Cardiac muscle cell (in vitro differentiated cells and primary cell): ENCODE measurements around the gene JAKMIP2. TPM values are rescaled to one million over a fixed set of nuclear protein-coding genes. Genes with fewer than 3 reads are reported as not detected.

Experiments used
- DNase-seq, 2 donors: peaks; one replicate each; pipeline versions ENCODE4 v3.0.0 to v3.0.0-alpha.2; 2010 to 2017; ENCODE audit warnings: low read depth in 1 of 2, low spot score in 1 of 2
- H3K27ac ChIP-seq: fragments of 200-600 bp; sonication (generic); 2 replicates; pipeline ENCODE4 v1.5.1; 2016
- H3K27me3 ChIP-seq: fragments of 200-600 bp; sonication (generic); 2 replicates; pipeline ENCODE4 v1.6.0; 2016; ENCODE audit warnings: control low read depth
- H3K36me3 ChIP-seq: fragments of 200-600 bp; sonication (generic); 2 replicates; pipeline ENCODE4 v1.5.1; 2016; ENCODE audit warnings: control low read depth
- H3K4me1 ChIP-seq: fragments of 200-600 bp; sonication (generic); 2 replicates; pipeline ENCODE4 v1.8.1; 2017; ENCODE audit warnings: low read depth, mild to moderate bottlenecking, mixed run types
- H3K4me3 ChIP-seq: fragments of 200-600 bp; sonication (generic); 2 replicates; pipeline ENCODE4 v1.5.1; 2016; ENCODE audit warnings: mild to moderate bottlenecking
- H3K9me3 ChIP-seq: fragments of 200-600 bp; sonication (generic); 2 replicates; pipeline ENCODE4 v1.5.1; 2017; ENCODE audit warnings: low read depth, mild to moderate bottlenecking, control low read depth
- polyA plus RNA-seq: library from polyadenylated mRNA; unstranded; fragments of >200 nt; fragmentation: Nextera tagmentation; extraction: Ambion mirVana; gene quantifications from 2 replicates; pipeline ENCODE4 v1.2.1, GENCODE V29; 2016
- total RNA-seq: library from RNA; depleted of rRNA; stranded (reverse); fragments of >200 nt; gene quantifications from 2 replicates; pipeline ENCODE4 v1.2.3, GENCODE V29; 2016
- TF ChIP-seq, protein P1 (sequence below): IDR thresholded peaks from 2 replicates; pipeline ENCODE4 v1.5.1; 2012; ENCODE audit warnings: low read depth, mild to moderate bottlenecking, low read length

The JAKMIP2 gene
- total and polyA plus RNA-seq, 2 experiments from 2014 or later = 14.5 to 15.9 TPM

DNA sequence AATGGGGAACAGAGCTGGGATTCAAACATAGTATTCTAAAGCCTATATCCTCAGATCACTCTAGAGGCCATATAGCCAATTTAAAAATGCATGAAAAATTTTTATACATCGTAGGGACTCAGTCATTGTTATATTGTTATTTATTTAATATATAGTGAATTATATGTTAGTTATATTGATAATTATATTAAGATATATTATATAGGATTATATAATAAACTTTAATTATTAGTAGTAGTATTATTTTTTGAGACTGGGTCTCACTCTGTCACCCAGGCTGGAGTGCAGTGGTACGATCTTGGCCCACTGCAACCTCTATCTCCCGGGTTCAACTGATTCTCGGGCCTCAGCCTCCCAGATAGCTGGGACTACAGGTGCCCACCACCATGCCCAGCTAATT is 206.9 kb downstream of the JAKMIP2 start:
- TF ChIP-seq, protein P1, sequence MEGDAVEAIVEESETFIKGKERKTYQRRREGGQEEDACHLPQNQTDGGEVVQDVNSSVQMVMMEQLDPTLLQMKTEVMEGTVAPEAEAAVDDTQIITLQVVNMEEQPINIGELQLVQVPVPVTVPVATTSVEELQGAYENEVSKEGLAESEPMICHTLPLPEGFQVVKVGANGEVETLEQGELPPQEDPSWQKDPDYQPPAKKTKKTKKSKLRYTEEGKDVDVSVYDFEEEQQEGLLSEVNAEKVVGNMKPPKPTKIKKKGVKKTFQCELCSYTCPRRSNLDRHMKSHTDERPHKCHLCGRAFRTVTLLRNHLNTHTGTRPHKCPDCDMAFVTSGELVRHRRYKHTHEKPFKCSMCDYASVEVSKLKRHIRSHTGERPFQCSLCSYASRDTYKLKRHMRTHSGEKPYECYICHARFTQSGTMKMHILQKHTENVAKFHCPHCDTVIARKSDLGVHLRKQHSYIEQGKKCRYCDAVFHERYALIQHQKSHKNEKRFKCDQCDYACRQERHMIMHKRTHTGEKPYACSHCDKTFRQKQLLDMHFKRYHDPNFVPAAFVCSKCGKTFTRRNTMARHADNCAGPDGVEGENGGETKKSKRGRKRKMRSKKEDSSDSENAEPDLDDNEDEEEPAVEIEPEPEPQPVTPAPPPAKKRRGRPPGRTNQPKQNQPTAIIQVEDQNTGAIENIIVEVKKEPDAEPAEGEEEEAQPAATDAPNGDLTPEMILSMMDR = no peak
- no peak for DNase-seq
- Histone ChIP-seq H3K27me3 (no peaks in the 10 kb centered on the region), H3K4me1 (peaks cover 5% of the 10 kb centered on the region), H3K27ac (no peak overlapping the region), H3K9me3 (no peaks in the 10 kb centered on the region), H3K4me3 (no peak overlapping the region), H3K36me3 (no peaks in the 10 kb centered on the region)

DNA sequence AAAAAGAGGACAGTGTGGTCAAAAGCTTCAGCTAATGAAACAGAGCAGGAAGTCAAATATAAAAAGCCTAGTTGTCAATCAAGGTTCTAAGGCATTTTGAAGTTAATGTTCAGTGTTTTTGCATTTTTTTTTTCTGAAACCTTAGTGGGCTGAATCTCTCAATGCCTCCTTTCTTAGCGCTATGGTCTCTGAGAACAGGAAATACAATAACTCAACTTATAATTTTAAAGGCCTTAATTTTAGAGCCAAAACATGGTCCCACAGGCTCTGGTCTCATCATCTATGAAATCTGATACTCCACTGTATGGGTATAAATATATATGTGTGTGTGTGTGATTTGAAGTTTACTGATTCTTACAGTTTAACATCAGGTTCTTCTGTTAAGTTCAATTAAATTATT is 209.3 kb downstream of the JAKMIP2 start:
- H3K9me3 ChIP-seq = no peaks in the 10 kb centered on the region
- no peaks in the 10 kb centered on the region for H3K36me3 ChIP-seq
- TF ChIP-seq, protein P1 = no peak
- H3K27me3 ChIP-seq = no peaks in the 10 kb centered on the region
- no peak overlapping the region for H3K27ac ChIP-seq
- no peak for DNase-seq
- no peak overlapping the region for H3K4me3 ChIP-seq
- H3K4me1 ChIP-seq = peaks cover 4% of the 10 kb centered on the region

DNA sequence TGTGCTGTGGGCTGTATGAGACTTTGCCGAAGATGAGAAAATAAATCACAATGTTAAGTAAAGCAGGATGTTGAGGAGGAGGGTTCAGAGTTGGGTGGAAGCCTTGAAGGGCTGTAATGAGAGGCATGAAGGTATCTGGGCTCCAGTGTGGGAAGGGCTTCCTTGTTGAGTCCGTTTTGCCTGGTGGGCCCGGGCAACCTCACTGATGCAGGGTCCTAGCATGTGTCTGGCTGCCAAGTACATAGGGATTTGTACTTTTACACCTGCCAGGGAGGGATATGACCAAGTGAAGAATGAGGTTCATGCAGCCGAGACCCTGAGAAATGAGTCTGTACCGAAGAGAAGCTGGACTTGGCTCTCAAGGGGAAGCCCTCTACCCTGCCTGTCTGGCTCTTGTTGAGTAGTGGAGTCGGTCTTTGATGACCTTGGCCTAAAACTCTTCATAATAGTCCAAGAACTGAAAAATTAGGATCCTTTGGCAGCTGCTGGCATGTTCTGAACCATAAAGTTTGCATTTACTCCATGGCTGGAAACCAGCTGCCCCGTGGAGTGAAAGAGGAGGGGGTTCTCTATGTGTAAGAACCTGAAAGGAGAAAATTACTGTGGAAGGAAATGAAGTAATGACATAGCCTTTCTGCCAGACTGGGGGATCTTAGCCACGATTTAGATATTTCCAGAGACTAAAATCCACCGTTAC is 213.7 kb downstream of the JAKMIP2 start:
- no peaks in the 10 kb centered on the region for H3K27me3 ChIP-seq
- TF ChIP-seq, protein P1 = no peak
- H3K9me3 ChIP-seq = no peaks in the 10 kb centered on the region
- H3K4me1 ChIP-seq = no peaks in the 10 kb centered on the region
- no peaks in the 10 kb centered on the region for H3K36me3 ChIP-seq
- no peak overlapping the region for H3K4me3 ChIP-seq
- no peak for DNase-seq
- H3K27ac ChIP-seq = no peak overlapping the region

DNA sequence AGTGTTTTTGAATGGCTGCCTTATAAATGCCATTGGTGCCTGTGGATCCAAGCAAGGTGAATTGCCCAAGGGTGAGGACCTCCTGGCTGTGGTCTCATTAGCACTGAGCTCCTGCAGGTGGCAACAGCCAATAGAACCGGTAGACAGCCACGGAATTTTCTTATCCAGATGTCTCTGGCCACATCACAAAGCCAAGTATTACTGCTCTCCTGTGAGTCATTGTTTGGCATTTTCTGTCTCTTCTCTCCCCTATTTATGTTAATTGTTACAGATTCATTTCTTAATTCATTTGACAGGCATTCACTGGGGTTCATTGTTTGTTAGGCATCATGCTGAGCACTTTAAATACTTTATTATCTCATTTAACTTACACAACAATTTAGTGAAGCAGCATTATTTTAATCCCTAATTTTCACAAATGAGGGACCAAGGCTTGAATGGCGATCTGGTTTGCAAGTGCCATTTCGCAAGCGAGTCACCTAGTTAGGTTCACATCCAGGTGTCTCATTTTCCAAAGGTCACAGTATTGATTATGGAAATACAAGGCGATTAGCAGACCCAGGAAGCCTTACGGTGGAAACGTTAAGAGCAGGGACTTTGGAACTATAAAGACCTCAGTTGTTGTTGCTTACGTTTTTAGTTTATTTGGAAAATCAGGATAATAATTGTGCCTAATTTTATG is 214.5 kb downstream of the JAKMIP2 start:
- Histone ChIP-seq H3K4me3 (no peak overlapping the region), H3K36me3 (no peaks in the 10 kb centered on the region), H3K27ac (no peak overlapping the region), H3K4me1 (no peaks in the 10 kb centered on the region), H3K9me3 (no peaks in the 10 kb centered on the region), H3K27me3 (no peaks in the 10 kb centered on the region)
- DNase-seq = peak in 1 of 2 donors; percentile 64
- TF ChIP-seq, protein P1 = no peak

DNA sequence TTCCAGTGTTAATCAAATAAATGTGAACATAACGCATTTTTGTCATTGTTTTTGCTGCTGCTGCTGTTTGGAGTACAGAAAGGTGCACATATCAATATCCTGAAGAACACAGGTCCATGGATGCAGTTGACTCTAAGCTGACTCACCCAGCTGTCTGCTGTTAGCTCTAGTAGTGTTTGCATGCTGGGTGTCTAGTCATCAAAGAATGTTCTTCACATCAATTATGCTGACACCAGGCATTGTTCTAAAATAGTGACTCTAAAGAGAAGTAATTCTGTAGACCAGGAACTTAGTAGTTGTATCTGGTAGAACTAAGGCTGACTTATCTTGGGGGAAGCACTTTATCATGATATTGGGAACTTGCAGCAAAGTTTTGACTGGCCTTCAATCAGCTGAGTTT is 217.0 kb downstream of the JAKMIP2 start:
- H3K4me1 ChIP-seq = no peaks in the 10 kb centered on the region
- no peaks in the 10 kb centered on the region for H3K36me3 ChIP-seq
- no peak overlapping the region for H3K27ac ChIP-seq
- no peaks in the 10 kb centered on the region for H3K9me3 ChIP-seq
- no peak for DNase-seq
- no peaks in the 10 kb centered on the region for H3K27me3 ChIP-seq
- no peak overlapping the region for H3K4me3 ChIP-seq
- TF ChIP-seq, protein P1 = no peak
